NCI-H226 (cell line): Measurements from ENCODE around the gene HOXC10.

ENCODE experiments used
- DNase-seq: peaks from one replicate; pipeline ENCODE4 v3.0.0-alpha.2; 2015

The HOXC10 gene

GRCh38 chr12:53977596-53978445, 7.1 kb upstream of the HOXC10 start:
- no peak for DNase-seq

- no peak for DNase-seq
Observed at GRCh38 chr12:53978477-53979356, 6.2 kb upstream of the HOXC10 start.

GRCh38 chr12:53980104-53980801, 4.7 kb upstream of the HOXC10 start:
- no peak for DNase-seq

GRCh38 chr12:53980802-53981496, 4.0 kb upstream of the HOXC10 start:
- no peak for DNase-seq

DNA sequence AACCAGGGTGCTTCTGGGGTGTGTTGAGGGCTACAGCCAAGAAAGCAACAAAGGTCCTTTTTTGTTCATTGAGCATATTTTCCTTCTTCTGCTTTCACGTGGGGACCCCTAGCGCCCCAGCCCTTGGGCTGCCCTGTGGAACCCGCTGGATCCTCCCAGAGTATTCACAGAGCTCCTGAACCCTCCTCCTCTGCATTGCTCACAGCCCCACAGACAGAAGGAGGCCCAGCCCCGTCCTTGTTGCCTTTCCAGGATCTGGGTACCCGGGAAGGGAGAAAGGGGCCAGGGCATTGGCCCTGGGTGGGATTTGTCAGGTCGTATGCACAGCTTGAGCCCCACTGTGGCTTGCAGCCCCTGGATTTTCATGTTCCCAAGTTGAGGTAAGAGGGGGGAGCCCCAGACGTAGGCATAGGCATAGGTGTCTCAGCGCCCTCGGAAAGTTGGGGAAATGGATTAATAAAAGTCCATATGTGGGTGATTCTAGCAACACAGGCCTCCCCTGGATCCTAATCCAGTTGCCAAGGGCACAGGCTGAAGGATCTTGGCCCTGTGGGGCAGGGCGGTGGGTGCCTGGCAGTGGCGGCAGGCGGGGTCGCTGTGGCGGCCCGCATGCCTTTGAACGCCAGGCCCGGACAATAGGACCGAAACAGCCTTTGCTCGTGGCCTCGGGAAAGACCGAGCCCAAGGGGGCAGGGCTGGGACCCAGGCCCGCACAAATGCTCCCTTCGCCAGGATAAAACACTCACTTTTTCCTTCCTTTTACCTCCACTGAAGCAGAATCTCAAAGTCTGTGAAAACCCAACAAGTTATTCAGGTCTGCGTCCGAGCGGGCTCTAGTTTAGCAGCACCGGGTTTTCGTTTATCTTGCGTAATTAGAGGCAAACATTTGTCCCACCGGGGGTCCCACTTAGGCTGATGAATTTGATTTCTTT, 3.0 kb upstream of the HOXC10 start:
- no peak for DNase-seq

GRCh38 chr12:53982648-53983567, 2.0 kb upstream of the HOXC10 start:
- DNase-seq = no peak

GRCh38 chr12:53983568-53983949, 1.4 kb upstream of the HOXC10 start:
- DNase-seq = no peak

- DNase-seq = no peak
Observed at GRCh38 chr12:53983950-53984572, 885 bp upstream of the HOXC10 start.

DNA sequence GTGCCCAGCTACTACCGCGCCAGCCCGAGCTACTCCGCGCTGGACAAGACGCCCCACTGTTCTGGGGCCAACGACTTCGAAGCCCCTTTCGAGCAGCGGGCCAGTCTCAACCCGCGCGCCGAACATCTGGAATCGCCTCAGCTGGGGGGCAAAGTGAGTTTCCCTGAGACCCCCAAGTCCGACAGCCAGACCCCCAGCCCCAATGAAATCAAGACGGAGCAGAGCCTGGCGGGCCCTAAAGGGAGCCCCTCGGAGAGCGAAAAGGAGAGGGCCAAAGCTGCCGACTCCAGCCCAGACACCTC, 697 bp downstream of the HOXC10 start:
- DNase-seq = no peak

GRCh38 chr12:53985994-53986685, 1.2 kb downstream of the HOXC10 start:
- DNase-seq = no peak

DNA sequence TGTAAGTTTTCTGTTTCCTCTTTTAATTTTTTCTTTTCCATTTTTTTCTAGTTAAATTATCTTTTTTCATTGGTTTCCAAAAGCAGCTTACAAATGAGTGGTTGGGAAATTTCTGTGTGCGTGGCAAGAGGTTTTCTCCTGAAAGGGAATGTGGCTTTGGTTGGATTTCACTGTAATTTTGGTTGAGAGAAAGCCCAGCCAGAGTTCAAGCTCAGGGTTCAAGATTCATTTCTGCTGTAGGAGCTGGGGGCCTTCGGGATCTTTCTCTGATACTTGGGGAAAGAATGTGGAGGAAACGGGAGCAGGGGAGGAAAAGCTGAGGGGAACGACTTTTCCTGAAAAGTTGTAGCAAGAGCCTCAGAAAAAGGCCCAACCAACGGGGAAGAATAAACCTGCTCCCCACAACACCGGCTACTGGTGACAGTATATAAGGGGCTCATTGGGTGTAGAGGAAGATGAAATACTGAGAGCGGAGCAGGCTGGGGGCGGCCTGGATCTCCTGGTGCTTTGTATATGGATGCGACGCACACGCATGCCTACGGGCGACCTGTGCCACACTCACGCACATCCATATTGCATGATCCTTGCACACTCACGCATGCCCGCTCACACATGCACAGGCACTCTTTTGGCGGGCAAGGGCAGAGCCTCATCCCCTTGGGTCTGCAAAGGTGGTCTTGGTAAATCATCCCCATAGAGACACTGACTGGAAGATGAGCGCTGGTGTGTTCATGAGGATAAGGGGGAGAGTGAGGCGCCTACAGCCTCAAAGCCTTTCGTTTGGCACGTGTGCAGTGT, 1.9 kb downstream of the HOXC10 start:
- DNase-seq = no peak

GRCh38 chr12:53987787-53988230, 2.9 kb downstream of the HOXC10 start:
- DNase-seq = no peak

DNA sequence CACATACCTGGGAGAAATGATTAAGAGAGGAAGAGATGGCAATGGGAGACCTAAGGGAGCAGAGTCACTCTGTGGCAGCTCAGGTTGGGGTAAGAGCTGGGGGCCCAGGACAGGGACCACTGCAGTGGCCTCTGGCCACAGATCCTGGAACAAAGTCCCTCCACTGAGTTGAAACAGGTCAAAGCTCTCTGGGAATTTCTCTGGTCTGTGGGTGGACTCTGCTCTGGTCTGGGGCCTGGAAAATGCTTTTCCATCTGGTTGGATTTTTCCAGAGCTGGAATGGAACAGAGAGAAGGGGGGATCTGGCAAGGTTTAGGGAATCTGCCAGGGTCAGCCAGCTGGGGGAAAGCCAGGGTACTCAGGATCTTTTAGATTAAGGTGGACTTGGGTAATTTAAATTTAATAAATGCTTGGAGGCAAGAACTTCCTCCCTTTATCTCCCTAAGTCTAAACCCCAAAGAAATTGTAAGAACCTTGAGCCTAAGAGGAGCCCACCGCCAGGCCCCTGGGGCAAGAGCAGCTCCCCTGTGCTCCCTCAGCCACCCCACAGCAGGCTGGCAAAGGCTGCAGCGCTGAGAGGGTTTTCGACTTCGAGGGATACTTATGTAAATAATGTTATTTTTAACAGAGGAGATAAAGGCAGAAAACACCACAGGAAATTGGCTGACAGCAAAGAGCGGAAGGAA, 3.7 kb downstream of the HOXC10 start:
- no peak for DNase-seq

- peak; percentile 43 for DNase-seq
Observed at GRCh38 chr12:53989227-53990113, 4.5 kb downstream of the HOXC10 start.

- no peak for DNase-seq
Observed at GRCh38 chr12:53990311-53991076, 5.5 kb downstream of the HOXC10 start.

DNA sequence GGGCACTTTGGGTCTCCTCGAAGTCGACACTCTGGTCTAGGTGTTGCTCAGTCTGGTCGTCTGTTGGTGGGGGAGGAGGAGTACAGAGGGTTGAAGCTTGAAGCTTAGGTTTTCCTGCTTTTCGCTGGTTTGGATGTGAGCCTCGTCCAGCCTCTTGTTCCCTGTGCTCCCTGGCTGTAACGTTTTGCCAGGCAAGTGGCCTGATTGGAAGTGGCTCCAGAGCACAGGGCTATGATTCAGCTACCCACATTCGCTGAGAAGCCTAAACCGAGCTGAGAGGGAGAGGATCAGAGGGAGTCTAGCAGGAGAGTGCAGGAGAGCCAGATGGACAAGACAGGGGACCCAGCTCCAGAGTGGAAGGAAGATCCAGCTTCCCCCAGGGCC, 6.1 kb downstream of the HOXC10 start:
- DNase-seq = no peak
